K562 (cell line): ENCODE measurements around the gene NEMF. TPM values are rescaled to one million over a fixed set of nuclear protein-coding genes. Genes with fewer than 3 reads are reported as not detected.

ENCODE experiments used
- ASH1L ChIP-seq: fragments of 450-650 bp; IDR thresholded peaks from 2 replicates; pipeline ENCODE4 v1.6.1; 2018; ENCODE audit warnings: borderline replicate concordance, mild to moderate bottlenecking, low read depth; ENCODE audit not compliant: partially characterized antibody
- KLF1 ChIP-seq: fragments of 450-650 bp; IDR thresholded peaks from 2 replicates; pipeline ENCODE4 v1.6.1; 2016; ENCODE audit warnings: missing genetic modification characterization, missing compliant biosample characterization
- MTA1 ChIP-seq: fragments of 450-650 bp; IDR thresholded peaks from 2 replicates; pipeline ENCODE4 v1.6.1; 2017; ENCODE audit warnings: borderline replicate concordance
- NFIC ChIP-seq: fragments of 450-650 bp; IDR thresholded peaks from 2 replicates; pipeline ENCODE4 v1.6.1; 2017; ENCODE audit warnings: mild to moderate bottlenecking, inconsistent platforms
- NFXL1 ChIP-seq: fragments of 450-650 bp; formaldehyde crosslinking; IDR thresholded peaks from 2 replicates; pipeline ENCODE4 v1.4.0; 2021; ENCODE audit warnings: mild to moderate bottlenecking
- PCBP2 ChIP-seq: fragments of 200-400 bp; formaldehyde crosslinking; IDR thresholded peaks from 2 replicates; pipeline ENCODE4 v1.6.1; 2018; ENCODE audit warnings: low read length, low read depth, mild to moderate bottlenecking, moderate library complexity; ENCODE audit not compliant: poor library complexity, severe bottlenecking
- PPARD ChIP-seq: fragments of 250-450 bp; sonication (Bioruptor Pico); IDR thresholded peaks from 2 replicates; pipeline ENCODE4 v1.8.0; 2022; ENCODE audit warnings: inconsistent platforms, mild to moderate bottlenecking, moderate library complexity
- PRMT5 ChIP-seq: sonication (generic); formaldehyde crosslinking; IDR thresholded peaks from 2 replicates; pipeline ENCODE4 v1.5.0; 2020; ENCODE audit warnings: missing genetic modification reagents
- RAD21 ChIP-seq, 2 experiments: fragments of 250-450 bp in 1 of 2; fragments of 450-650 bp in 1 of 2; sonication (Bioruptor Pico) in 1 of 2; formaldehyde crosslinking in 1 of 2; IDR thresholded peaks in 1 of 2; conservative IDR thresholded peaks in 1 of 2; 2 replicates each; pipeline versions ENCODE4 v1.4.0 to v1.8.0; 2020 to 2022; ENCODE audit warnings: mild to moderate bottlenecking in 2 of 2, moderate library complexity in 1 of 2
- RB1 ChIP-seq: fragments of 450-650 bp; IDR thresholded peaks from 2 replicates; pipeline ENCODE4 v1.6.1; 2017; ENCODE audit warnings: low read depth, mild to moderate bottlenecking
- SPI1 ChIP-seq: IDR thresholded peaks from 2 replicates; pipeline ENCODE4 v1.6.1; 2011; ENCODE audit warnings: low read depth, low read length, control low read depth, borderline replicate concordance
- SRSF1 ChIP-seq: fragments of 200-400 bp; formaldehyde crosslinking; IDR thresholded peaks from 2 replicates; pipeline ENCODE4 v1.6.1; 2017; ENCODE audit warnings: mild to moderate bottlenecking, low read depth, low read length, moderate library complexity
- ZNF23 ChIP-seq: fragments of 250-450 bp; sonication (Bioruptor Pico); IDR thresholded peaks from 2 replicates; pipeline ENCODE4 v1.4.0; 2020; ENCODE audit warnings: mild to moderate bottlenecking
- ZNF696 ChIP-seq: fragments of 250-450 bp; sonication (Bioruptor Pico); conservative IDR thresholded peaks from 2 replicates; pipeline ENCODE4 v1.4.0; 2020; ENCODE audit warnings: mild to moderate bottlenecking, moderate library complexity
- ZSCAN32 ChIP-seq: fragments of 450-650 bp; formaldehyde crosslinking; IDR thresholded peaks from 2 replicates; pipeline ENCODE4 v1.4.0; 2020; ENCODE audit warnings: mild to moderate bottlenecking, moderate library complexity
- polyA plus RNA-seq, 8 experiments: library from polyadenylated mRNA; depleted of rRNA in 4 of 8; stranded (reverse) in 5 of 8; unstranded in 3 of 8; fragments of >200 nt; fragmentation: Nextera tagmentation in 2 of 8; fragmentation: Illumina TruSeq in 1 of 8; extraction: Ambion mirVana in 2 of 8; extraction: Trizol in 1 of 8; gene quantifications; 2 replicates each; pipeline versions ENCODE4 v1.2.1 to v1.2.3, GENCODE V29; 2011 to 2014; ENCODE audit warnings: inconsistent platforms in 1 of 8, missing spikeins in 1 of 8
- total RNA-seq, 7 experiments: library from RNA; depleted of rRNA in 6 of 7; stranded (reverse); fragments of >200 nt in 6 of 7; fragmentation: Illumina TruSeq in 2 of 7; extraction: Trizol in 2 of 7; gene quantifications; 2 replicates each; pipeline versions ENCODE4 v1.2.1 to v1.2.3, GENCODE V29; 2011 to 2021; ENCODE audit warnings: low replicate concordance in 1 of 7
- TF ChIP-seq, protein P1 (sequence below), 3 experiments: IDR thresholded peaks in 2 of 3; conservative IDR thresholded peaks in 1 of 3; 2 replicates each; pipeline ENCODE4 v1.5.1; 2011 to 2012; ENCODE audit warnings: low read length in 3 of 3, mild to moderate bottlenecking in 3 of 3, control low read depth in 2 of 3, improper control_type of control experiment in 1 of 3, inconsistent platforms in 1 of 3, low read depth in 1 of 3, mixed read lengths in 1 of 3, moderate library complexity in 1 of 3; ENCODE audit not compliant: insufficient read depth in 2 of 3
- TF ChIP-seq, protein P2 (sequence below): fragments of 450-650 bp; IDR thresholded peaks from 2 replicates; pipeline ENCODE4 v1.6.1; 2014; ENCODE audit warnings: low read depth, mild to moderate bottlenecking, moderate library complexity, borderline replicate concordance
- TF ChIP-seq, protein P3 (sequence below), 2 experiments: fragments of 250-450 bp in 1 of 2; fragments of 450-650 bp in 1 of 2; sonication (Bioruptor Pico) in 1 of 2; IDR thresholded peaks; 2 replicates each; pipeline versions ENCODE4 v1.6.1 to v1.8.0; 2016 to 2021; ENCODE audit warnings: mild to moderate bottlenecking in 2 of 2, moderate library complexity in 2 of 2, missing compliant biosample characterization in 1 of 2, missing genetic modification characterization in 1 of 2
- TF ChIP-seq, protein P4 (sequence below): sonication (generic); formaldehyde crosslinking; IDR thresholded peaks from 2 replicates; pipeline ENCODE4 v1.8.1; 2022; ENCODE audit warnings: missing genetic modification reagents
- TF ChIP-seq, protein P5 (sequence below): fragments of 250-450 bp; sonication (Bioruptor Pico); IDR thresholded peaks from 2 replicates; pipeline ENCODE4 v1.4.0; 2020; ENCODE audit warnings: mild to moderate bottlenecking

Gene NEMF
- total and polyA plus RNA-seq, 9 of the 15 experiments (the other 6 are each of a cell fraction or from before 2014, with no cell fraction given) = 38.8 to 94.4 (median 61.0) TPM

DNA sequence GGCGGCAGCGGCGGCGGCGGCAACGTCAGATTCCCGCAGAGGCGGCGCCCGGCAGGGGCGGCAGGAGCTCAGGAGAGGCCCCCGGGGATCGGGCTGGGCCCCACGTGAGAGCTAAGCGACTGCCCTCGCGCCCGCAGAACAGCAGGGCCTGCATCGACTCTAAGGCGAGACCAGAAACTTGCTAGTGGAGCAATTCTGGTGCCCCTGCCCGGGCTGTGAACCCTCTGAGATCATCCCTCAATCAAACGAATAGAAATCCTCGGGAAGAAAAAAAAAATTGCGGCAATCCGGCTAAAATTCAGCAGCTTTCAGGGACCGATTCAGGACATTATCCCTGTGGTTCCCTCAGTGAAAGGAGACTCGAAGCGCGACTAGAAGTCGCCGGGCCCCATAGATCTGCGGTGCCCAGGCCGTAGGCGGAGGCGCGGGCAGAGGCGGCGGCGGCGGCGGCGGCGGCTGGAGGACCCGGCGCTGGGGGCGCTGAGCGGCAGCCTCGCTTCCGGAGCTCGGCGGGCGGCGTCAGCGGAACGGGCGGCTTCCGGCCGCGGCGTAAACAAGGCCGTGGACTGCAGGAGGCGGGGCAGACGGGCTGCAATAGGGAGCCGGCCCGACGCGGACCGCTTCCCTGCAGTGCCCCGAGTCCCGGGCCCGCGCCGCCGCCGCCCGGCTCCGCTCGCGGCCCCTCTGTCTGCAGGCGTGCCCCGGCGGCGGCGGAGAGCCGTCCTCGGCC lies 84.9 kb downstream of the NEMF start, which contains the start of gene KLHDC2 (continued):
- TF ChIP-seq, protein P1, sequence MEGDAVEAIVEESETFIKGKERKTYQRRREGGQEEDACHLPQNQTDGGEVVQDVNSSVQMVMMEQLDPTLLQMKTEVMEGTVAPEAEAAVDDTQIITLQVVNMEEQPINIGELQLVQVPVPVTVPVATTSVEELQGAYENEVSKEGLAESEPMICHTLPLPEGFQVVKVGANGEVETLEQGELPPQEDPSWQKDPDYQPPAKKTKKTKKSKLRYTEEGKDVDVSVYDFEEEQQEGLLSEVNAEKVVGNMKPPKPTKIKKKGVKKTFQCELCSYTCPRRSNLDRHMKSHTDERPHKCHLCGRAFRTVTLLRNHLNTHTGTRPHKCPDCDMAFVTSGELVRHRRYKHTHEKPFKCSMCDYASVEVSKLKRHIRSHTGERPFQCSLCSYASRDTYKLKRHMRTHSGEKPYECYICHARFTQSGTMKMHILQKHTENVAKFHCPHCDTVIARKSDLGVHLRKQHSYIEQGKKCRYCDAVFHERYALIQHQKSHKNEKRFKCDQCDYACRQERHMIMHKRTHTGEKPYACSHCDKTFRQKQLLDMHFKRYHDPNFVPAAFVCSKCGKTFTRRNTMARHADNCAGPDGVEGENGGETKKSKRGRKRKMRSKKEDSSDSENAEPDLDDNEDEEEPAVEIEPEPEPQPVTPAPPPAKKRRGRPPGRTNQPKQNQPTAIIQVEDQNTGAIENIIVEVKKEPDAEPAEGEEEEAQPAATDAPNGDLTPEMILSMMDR (IDR thresholded peaks at IDR 0.05 in 2 of 3, conservative IDR thresholded peaks at IDR 0.05 in 1 of 3; ENCODE audit: insufficient read depth in 2 of 3, low read depth in 1 of 3, low read length in 3 of 3) = peak in 2 of 3 experiments; percentile 24 to 59; a peak in 2 of 6 replicates
- TF ChIP-seq NFXL1 (CRISPR knock-in tag) (no peak), SPI1 (no peak), SRSF1 (no peak), NFIC (no peak), ZNF23 (no peak), ASH1L (no peak), PPARD (CRISPR knock-in tag) (no peak), RAD21 (CRISPR knock-in tag; conservative IDR thresholded peaks at IDR 0.05 in 1 of 2, IDR thresholded peaks at IDR 0.05 in 1 of 2) (no peak), MTA1 (no peak), PRMT5 (CRISPR knock-in tag) (no peak), ZSCAN32 (CRISPR knock-in tag) (no peak), KLF1 (tag) (0 out of 2 replicates have a peak, but pooled peaks have one; percentile 13), ZNF696 (CRISPR knock-in tag) (no peak), PCBP2 (no peak), RB1 (peak; percentile 85)
- TF ChIP-seq, protein P2, sequence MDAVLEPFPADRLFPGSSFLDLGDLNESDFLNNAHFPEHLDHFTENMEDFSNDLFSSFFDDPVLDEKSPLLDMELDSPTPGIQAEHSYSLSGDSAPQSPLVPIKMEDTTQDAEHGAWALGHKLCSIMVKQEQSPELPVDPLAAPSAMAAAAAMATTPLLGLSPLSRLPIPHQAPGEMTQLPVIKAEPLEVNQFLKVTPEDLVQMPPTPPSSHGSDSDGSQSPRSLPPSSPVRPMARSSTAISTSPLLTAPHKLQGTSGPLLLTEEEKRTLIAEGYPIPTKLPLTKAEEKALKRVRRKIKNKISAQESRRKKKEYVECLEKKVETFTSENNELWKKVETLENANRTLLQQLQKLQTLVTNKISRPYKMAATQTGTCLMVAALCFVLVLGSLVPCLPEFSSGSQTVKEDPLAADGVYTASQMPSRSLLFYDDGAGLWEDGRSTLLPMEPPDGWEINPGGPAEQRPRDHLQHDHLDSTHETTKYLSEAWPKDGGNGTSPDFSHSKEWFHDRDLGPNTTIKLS = no peak
- TF ChIP-seq, protein P3, sequence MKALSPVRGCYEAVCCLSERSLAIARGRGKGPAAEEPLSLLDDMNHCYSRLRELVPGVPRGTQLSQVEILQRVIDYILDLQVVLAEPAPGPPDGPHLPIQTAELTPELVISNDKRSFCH (CRISPR knock-in tag; IDR thresholded peaks at IDR 0.05) = no peak
- TF ChIP-seq, protein P3 (tag; IDR thresholded peaks at IDR 0.05) = no peak
- TF ChIP-seq, protein P4, sequence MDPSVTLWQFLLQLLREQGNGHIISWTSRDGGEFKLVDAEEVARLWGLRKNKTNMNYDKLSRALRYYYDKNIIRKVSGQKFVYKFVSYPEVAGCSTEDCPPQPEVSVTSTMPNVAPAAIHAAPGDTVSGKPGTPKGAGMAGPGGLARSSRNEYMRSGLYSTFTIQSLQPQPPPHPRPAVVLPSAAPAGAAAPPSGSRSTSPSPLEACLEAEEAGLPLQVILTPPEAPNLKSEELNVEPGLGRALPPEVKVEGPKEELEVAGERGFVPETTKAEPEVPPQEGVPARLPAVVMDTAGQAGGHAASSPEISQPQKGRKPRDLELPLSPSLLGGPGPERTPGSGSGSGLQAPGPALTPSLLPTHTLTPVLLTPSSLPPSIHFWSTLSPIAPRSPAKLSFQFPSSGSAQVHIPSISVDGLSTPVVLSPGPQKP = no peak
- TF ChIP-seq, protein P5, sequence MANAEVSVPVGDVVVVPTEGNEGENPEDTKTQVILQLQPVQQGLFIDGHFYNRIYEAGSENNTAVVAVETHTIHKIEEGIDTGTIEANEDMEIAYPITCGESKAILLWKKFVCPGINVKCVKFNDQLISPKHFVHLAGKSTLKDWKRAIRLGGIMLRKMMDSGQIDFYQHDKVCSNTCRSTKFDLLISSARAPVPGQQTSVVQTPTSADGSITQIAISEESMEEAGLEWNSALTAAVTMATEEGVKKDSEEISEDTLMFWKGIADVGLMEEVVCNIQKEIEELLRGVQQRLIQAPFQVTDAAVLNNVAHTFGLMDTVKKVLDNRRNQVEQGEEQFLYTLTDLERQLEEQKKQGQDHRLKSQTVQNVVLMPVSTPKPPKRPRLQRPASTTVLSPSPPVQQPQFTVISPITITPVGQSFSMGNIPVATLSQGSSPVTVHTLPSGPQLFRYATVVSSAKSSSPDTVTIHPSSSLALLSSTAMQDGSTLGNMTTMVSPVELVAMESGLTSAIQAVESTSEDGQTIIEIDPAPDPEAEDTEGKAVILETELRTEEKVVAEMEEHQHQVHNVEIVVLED (CRISPR knock-in tag) = peak; percentile 77
